GM12878 (cell line): ENCODE measurements around the gene RPS10. TPM values are rescaled to one million over a fixed set of nuclear protein-coding genes. Genes with fewer than 3 reads are reported as not detected.
"Not testable (repeated sequence)": the region's sequence is repeated elsewhere in the genome, so short reads cannot be mapped to it uniquely, and the experiment has no call there.

Experiments
- ATAC-seq: fragments of 200-7000 bp; cut with Tn5 transposase; 3 replicates; pipeline ENCODE4 v1.9.1; 2020; ENCODE audit warnings: mild to moderate bottlenecking, moderate library complexity
- BruUV-seq: library from RNA; stranded (reverse); fragments of 400-500 nt; replicated peaks from 2 replicates; lab custom pipeline; 2021; lab: Mats Ljungman, UMichigan
- CTCF ChIA-PET: fragments of 300-600 bp; sonication (Branson Sonifier 250); formaldehyde crosslinking; extraction: SDS; loops from one replicate; lab custom pipeline; 2021; ENCODE audit warnings: inconsistent platforms; lab: Yijun Ruan, JAX
- POLR2A ChIA-PET: fragments of 350-600 bp; formaldehyde crosslinking; extraction: SDS; loops from one replicate; lab custom pipeline; 2021; ENCODE audit warnings: inconsistent platforms; lab: Charles Lee
- RAD21 ChIA-PET: fragments of 300-600 bp; sonication (Branson Sonifier 250); formaldehyde crosslinking; loops from one replicate; lab custom pipeline; 2023; ENCODE audit warnings: antibody characterized with exemption; ENCODE audit not compliant: unreplicated experiment; lab: Charles Lee
- SMC1A ChIA-PET: fragments of 300-600 bp; sonication (Branson Sonifier 250); formaldehyde crosslinking; loops from one replicate; lab custom pipeline; 2023; ENCODE audit not compliant: unreplicated experiment, uncharacterized antibody; lab: Charles Lee
- DNase-seq: peaks from one replicate; pipeline ENCODE4 v3.0.0-alpha.2; 2011; ENCODE audit warnings: low read depth, low spot score
- FAIRE-seq: peaks from 3 replicates; lab custom pipeline; 2011; peaks lifted over from hg19 to GRCh38; lab: Jason Lieb, UNC
- H2AFZ ChIP-seq: 2 replicates; pipeline ENCODE4 v1.6.0; 2011; ENCODE audit warnings: low read depth, low read length, control low read depth; ENCODE audit not compliant: control insufficient read depth
- H3K27ac ChIP-seq: 2 replicates; pipeline ENCODE4 v1.5.1; 2011; ENCODE audit warnings: control low read depth; ENCODE audit not compliant: control insufficient read depth, insufficient read depth
- H3K27me3 ChIP-seq, 2 experiments: replicated peaks in 1 of 2; 2 replicates each; pipeline versions ENCODE4 v1.6.0 to v1.6.1; 2011; ENCODE audit warnings: low read length in 1 of 2; ENCODE audit not compliant: control insufficient read depth in 2 of 2, insufficient read depth in 2 of 2
- H3K36me3 ChIP-seq, 2 experiments: 2 replicates each; pipeline ENCODE4 v1.5.1; 2011; ENCODE audit warnings: low read length in 1 of 2; ENCODE audit not compliant: control insufficient read depth in 2 of 2, insufficient read depth in 2 of 2
- H3K4me1 ChIP-seq: 2 replicates; pipeline ENCODE4 v1.6.1; 2011; ENCODE audit warnings: mild to moderate bottlenecking, low read length, moderate library complexity, mixed read lengths; ENCODE audit not compliant: control insufficient read depth, insufficient read depth
- H3K4me2 ChIP-seq: 2 replicates; pipeline ENCODE4 v1.6.0; 2011; ENCODE audit warnings: control low read depth; ENCODE audit not compliant: control insufficient read depth, insufficient read depth
- H3K4me3 ChIP-seq: fragments of 200-600 bp; sonication (generic); 2 replicates; pipeline ENCODE4 v1.5.1; 2016
- H3K79me2 ChIP-seq: 2 replicates; pipeline ENCODE4 v1.6.0; 2011; ENCODE audit warnings: low read length; ENCODE audit not compliant: control insufficient read depth, insufficient read depth
- H3K9ac ChIP-seq: 2 replicates; pipeline ENCODE4 v1.8.0; 2011; ENCODE audit warnings: low read length, control low read depth, mixed read lengths; ENCODE audit not compliant: control insufficient read depth, insufficient read depth
- H3K9me3 ChIP-seq: replicated peaks from 3 replicates; pipeline ENCODE4 v1.5.1; 2011; ENCODE audit warnings: mild to moderate bottlenecking, low read length; ENCODE audit not compliant: control insufficient read depth, insufficient read depth
- H4K20me1 ChIP-seq: 2 replicates; pipeline ENCODE4 v1.6.0; 2011; ENCODE audit not compliant: control insufficient read depth, insufficient read depth
- BACH1 ChIP-seq: fragments of 450-650 bp; IDR thresholded peaks from 2 replicates; pipeline ENCODE4 v1.6.1; 2017; ENCODE audit warnings: mild to moderate bottlenecking, borderline replicate concordance
- ESRRA ChIP-seq: IDR thresholded peaks from 2 replicates; pipeline ENCODE4 v1.6.1; 2012; ENCODE audit warnings: mild to moderate bottlenecking, low read length, improper control_type of control experiment
- MLLT1 ChIP-seq: fragments of 450-650 bp; IDR thresholded peaks from 2 replicates; pipeline ENCODE4 v1.6.1; 2016; ENCODE audit warnings: mild to moderate bottlenecking
- NFIC ChIP-seq: IDR thresholded peaks from 2 replicates; pipeline ENCODE4 v1.6.1; 2012; ENCODE audit warnings: low read depth, mild to moderate bottlenecking, inconsistent platforms, low read length, moderate library complexity
- WGBS: methylation state at CpG from one replicate; pipeline ENCODE4 v1.1.6; 2016; ENCODE audit warnings: low lambda C conversion rate; ENCODE audit not compliant: insufficient replicate concordance, insufficient coverage; ENCODE audit errors: missing lambda C conversion rate; 5-methylcytosine and 5-hydroxymethylcytosine counted together
- in situ Hi-C: fragments of 300-500 bp; cut with MboI; formaldehyde crosslinking; loops from 9 replicates; pipeline ENCODE4 v1.14.3; 2018; ENCODE audit warnings: mixed read lengths
- intact Hi-C: fragments of 100-400 bp; cut with micrococcal nuclease; formaldehyde crosslinking; loops from one replicate; pipeline ENCODE4 v1.14.2; 2022; ENCODE audit not compliant: unreplicated experiment
- polyA plus RNA-seq, 11 experiments: library from polyadenylated mRNA; depleted of rRNA in 4 of 11; unstranded in 6 of 11; stranded (reverse) in 5 of 11; fragments of >200 nt; fragmentation: Nextera tagmentation in 4 of 11; fragmentation: Illumina TruSeq in 1 of 11; extraction: Ambion mirVana in 4 of 11; extraction: Trizol in 1 of 11; gene quantifications; 1 replicate in 1 of 11; 2 replicates in 10 of 11; pipeline versions ENCODE4 v1.2.1 to v1.2.3, GENCODE V29; 2011 to 2016; ENCODE audit warnings: inconsistent platforms in 2 of 11, missing spikeins in 2 of 11, low read depth in 1 of 11
- total RNA-seq, 4 experiments: library from RNA; depleted of rRNA in 3 of 4; stranded (reverse); fragments of >200 nt in 3 of 4; fragmentation: Illumina TruSeq in 1 of 4; extraction: Trizol in 1 of 4; gene quantifications; 2 replicates each; pipeline versions ENCODE4 v1.2.1 to v1.2.3, GENCODE V29; 2013 to 2021
- TF ChIP-seq, protein P1 (sequence below): IDR thresholded peaks from 2 replicates; pipeline ENCODE4 v1.6.1; 2011; ENCODE audit warnings: borderline replicate concordance, low read depth, mild to moderate bottlenecking, moderate library complexity, mixed read lengths, low read length; ENCODE audit not compliant: insufficient read depth; ENCODE audit errors: extremely low read length

RPS10 gene
- total and polyA plus RNA-seq, 10 of the 15 experiments (the other 5 are each of a cell fraction or from before 2014, with no cell fraction given): 1,546 to 3,970 (median 2,813) TPM

DNA sequence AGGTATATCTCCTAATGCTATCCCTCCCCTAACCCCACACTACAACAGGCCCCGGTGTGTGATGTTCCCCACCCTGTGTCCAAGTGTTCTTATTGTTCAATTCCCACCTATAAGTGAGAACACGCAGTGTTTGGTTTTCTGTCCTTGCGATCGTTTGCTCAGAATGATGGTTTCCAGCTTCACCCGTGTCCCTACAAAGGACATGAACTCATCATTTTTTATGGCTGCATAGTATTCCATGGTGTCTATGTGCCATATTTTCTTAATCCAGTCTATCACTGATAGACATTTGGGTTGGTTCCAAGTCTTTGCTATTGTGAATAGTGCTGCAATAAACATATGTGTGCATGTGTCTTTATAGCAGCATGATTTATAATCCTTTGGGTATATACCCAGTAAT, 54.0 kb downstream of the RPS10 start:
- H3K4me1 ChIP-seq, H3K27me3 ChIP-seq, DNase-seq, ATAC-seq, H3K4me3 ChIP-seq, H3K27ac ChIP-seq, CTCF ChIA-PET, SMC1A ChIA-PET, intact Hi-C loops, RAD21 ChIA-PET, H4K20me1 ChIP-seq, H3K9ac ChIP-seq, H3K36me3 ChIP-seq, FAIRE-seq, H2AFZ ChIP-seq, POLR2A ChIA-PET, H3K9me3 ChIP-seq, H3K4me2 ChIP-seq, in situ Hi-C loops: not testable (repeated sequence)
- TSS peak; percentile 29 for BruUV-seq
- WGBS: 99% methylated on average over 5 of the region's 5 CpGs
- H3K79me2 ChIP-seq: peaks cover 52% of the 10 kb centered on the region

GRCh38 chr6:34370361-34370760, 55.5 kb downstream of the RPS10 start:
- SMC1A ChIA-PET: no interaction called here
- ATAC-seq: no peak
- 60% methylated on average over 5 of the region's 5 CpGs for WGBS
- Histone ChIP-seq H2AFZ (no peak overlapping the region), H3K9ac (no peak overlapping the region), H3K4me3 (no peak overlapping the region), H3K36me3 (no peaks in the 10 kb centered on the region; a peak in 1 of 4 replicates), H3K27me3 (no peaks in the 10 kb centered on the region), H3K9me3 (no peaks in the 10 kb centered on the region), H3K79me2 (peaks cover 43% of the 10 kb centered on the region), H3K4me2 (no peak overlapping the region), H3K27ac (no peak overlapping the region), H3K4me1 (peaks cover 4% of the 10 kb centered on the region; the same call in 1 of the 2 replicates), H4K20me1 (peaks cover 3% of the 10 kb centered on the region)
- no peak for FAIRE-seq
- intact Hi-C loops (no loop called here), in situ Hi-C loops (no loop called here)
- RAD21 ChIA-PET: no interaction called here
- no TSS peak for BruUV-seq
- TF ChIP-seq NFIC: no peak
- TF ChIP-seq, protein P1, sequence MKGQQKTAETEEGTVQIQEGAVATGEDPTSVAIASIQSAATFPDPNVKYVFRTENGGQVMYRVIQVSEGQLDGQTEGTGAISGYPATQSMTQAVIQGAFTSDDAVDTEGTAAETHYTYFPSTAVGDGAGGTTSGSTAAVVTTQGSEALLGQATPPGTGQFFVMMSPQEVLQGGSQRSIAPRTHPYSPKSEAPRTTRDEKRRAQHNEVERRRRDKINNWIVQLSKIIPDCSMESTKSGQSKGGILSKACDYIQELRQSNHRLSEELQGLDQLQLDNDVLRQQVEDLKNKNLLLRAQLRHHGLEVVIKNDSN: no peak
- TF ChIP-seq ESRRA: no peak
- no peak for TF ChIP-seq BACH1
- no peak for TF ChIP-seq MLLT1
- POLR2A ChIA-PET: interaction anchor here (0.6 kb wide), 1 partner anchor 71 kb away, joined by 3 read pairs; no protein-coding TSS in a partner anchor
- CTCF ChIA-PET: interaction anchor here (1.0 to 1.2 kb wide), 2 partner anchors 11 to 70 kb away, joined by 3 read pairs; no protein-coding TSS in a partner anchor
- DNase-seq: no peak
